ENCODE data around the gene ALOXE3. TPM values are rescaled to one million over a fixed set of nuclear protein-coding genes. Genes with fewer than 3 reads are reported as not detected.

ALOXE3 gene
- total RNA-seq, 2 donors from 2014 or later, result not detected

DNA sequence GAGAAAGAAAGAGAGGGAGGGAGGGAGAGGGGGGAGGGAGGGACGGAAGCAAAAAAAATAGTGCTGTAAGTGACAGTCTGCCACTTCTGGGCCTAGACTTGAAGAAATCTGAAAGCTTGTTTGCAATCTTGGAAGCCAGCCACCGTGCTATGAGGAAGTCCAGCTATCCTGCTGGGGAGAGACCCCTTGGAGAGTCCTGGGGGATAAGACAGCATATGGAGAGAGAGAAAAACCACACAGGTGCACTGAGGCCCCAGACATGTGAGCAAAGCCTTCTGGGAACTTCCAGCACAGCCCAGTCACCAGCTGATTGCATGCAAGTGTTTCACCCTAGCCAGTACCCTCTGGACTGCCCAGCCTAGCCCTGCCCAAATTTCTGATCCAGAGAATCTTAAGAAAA is 18.2 kb downstream of the ALOXE3 start:
- Histone ChIP-seq H3K4me1 (ENCODE audit: control insufficient read depth in 1 of 2, low read depth in 2 of 2) (no peaks in the 10 kb centered on the region), H3K27me3 (replicated peaks; ENCODE audit: insufficient read depth) (no peaks in the 10 kb centered on the region), H3K27ac (no peak overlapping the region), H3K4me3 (no peak overlapping the region), H3K9me3 (no peaks in the 10 kb centered on the region), H3K36me3 (no peaks in the 10 kb centered on the region)
- DNase-seq (ENCODE audit: low spot score) (no peak), ATAC-seq (ENCODE audit: insufficient number of reproducible peaks, low FRiP score, low read depth) (no peak)
- TF ChIP-seq, protein P1, sequence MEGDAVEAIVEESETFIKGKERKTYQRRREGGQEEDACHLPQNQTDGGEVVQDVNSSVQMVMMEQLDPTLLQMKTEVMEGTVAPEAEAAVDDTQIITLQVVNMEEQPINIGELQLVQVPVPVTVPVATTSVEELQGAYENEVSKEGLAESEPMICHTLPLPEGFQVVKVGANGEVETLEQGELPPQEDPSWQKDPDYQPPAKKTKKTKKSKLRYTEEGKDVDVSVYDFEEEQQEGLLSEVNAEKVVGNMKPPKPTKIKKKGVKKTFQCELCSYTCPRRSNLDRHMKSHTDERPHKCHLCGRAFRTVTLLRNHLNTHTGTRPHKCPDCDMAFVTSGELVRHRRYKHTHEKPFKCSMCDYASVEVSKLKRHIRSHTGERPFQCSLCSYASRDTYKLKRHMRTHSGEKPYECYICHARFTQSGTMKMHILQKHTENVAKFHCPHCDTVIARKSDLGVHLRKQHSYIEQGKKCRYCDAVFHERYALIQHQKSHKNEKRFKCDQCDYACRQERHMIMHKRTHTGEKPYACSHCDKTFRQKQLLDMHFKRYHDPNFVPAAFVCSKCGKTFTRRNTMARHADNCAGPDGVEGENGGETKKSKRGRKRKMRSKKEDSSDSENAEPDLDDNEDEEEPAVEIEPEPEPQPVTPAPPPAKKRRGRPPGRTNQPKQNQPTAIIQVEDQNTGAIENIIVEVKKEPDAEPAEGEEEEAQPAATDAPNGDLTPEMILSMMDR (IDR thresholded peaks at IDR 0.05), result no peak

DNA sequence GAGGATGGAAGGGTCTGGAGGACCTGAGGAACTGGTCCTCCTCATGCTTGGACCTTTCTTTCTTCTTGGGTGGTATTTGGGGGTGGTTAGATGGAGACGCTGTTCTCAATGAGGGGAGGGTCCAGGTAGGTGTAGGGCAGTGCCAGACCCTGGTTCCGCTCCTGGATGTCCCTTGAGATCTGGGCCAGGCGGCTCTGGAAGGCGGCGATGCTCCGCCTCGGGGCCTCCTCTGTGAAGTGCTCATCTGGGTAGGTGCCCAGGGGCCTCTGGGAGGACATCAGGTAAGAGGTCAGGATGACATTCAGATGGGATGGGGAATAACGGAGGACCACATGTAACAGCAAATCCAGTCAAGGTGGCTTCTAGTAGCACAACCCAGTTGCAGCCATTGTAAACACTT is 21.8 kb downstream of the ALOXE3 start:
- H3K4me1 ChIP-seq (ENCODE audit: control insufficient read depth in 1 of 2, low read depth in 2 of 2), result no peaks in the 10 kb centered on the region
- H3K36me3 ChIP-seq, result no peaks in the 10 kb centered on the region
- H3K27me3 ChIP-seq (replicated peaks; ENCODE audit: insufficient read depth), result no peaks in the 10 kb centered on the region
- ATAC-seq (ENCODE audit: insufficient number of reproducible peaks, low FRiP score, low read depth) (no peak), DNase-seq (ENCODE audit: low spot score) (no peak)
- no peak overlapping the region for H3K4me3 ChIP-seq
- H3K9me3 ChIP-seq, result no peaks in the 10 kb centered on the region
- TF ChIP-seq, protein P1 (IDR thresholded peaks at IDR 0.05), result no peak
- H3K27ac ChIP-seq, result no peak overlapping the region

DNA sequence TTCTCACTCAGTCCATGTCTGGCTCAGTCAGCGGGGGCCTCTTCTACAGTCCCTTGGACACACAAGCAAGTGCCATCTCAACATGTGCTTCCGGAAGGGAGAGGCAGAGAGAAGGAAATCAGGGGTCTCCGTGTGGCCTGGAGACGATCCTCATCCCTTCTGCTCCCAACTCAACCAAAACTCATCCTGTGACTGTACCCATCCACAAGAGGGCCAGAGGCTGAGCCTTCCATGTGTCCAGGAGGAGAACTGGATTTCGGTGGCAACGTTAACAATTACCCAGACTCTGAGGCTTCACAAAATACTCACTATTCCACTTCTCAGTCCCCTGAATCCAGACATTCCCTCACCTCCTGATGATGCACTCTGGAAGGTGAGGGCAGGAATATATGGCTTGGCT is 23.0 kb downstream of the ALOXE3 start:
- no peaks in the 10 kb centered on the region for H3K9me3 ChIP-seq
- TF ChIP-seq, protein P1 (IDR thresholded peaks at IDR 0.05), result no peak
- H3K4me1 ChIP-seq (ENCODE audit: control insufficient read depth in 1 of 2, low read depth in 2 of 2), result no peaks in the 10 kb centered on the region
- ATAC-seq (ENCODE audit: insufficient number of reproducible peaks, low FRiP score, low read depth), result no peak
- no peaks in the 10 kb centered on the region for H3K27me3 ChIP-seq (replicated peaks; ENCODE audit: insufficient read depth)
- no peaks in the 10 kb centered on the region for H3K36me3 ChIP-seq
- no peak overlapping the region for H3K27ac ChIP-seq
- no peak for DNase-seq (ENCODE audit: low spot score)
- no peak overlapping the region for H3K4me3 ChIP-seq

DNA sequence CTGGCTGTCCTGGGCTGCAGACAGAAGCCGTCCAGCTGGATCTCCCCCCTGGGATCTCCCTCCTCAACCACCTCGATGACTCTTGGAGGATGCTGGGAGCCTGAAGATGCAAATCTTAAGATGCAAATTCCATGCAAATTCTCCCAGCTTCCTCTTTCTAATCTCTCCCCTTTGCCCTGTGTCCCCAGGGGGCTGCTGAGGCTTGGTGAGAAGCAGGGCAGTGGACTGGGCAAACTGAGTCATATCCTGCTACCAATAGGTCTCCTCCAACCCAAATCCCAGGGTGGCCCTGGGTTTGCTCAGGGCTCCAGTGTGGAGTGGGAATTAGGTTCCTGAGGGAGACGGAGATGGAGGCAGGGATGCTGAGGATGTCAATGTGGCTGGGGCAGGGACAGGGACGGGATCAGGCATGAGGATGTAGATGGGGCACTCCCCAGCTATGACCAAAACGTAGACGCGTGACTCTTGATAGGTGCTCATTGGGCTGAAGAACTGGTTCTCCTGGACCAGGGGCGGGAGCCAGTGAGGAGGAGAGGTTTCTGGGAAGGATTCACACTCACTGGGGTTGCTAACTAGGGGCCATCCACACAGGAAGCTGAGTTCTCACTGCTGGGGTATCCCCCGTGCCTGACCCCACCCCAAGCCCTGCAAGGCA is 27.2 kb downstream of the ALOXE3 start:
- Histone ChIP-seq H3K36me3 (no peaks in the 10 kb centered on the region), H3K4me3 (no peak overlapping the region), H3K4me1 (ENCODE audit: control insufficient read depth in 1 of 2, low read depth in 2 of 2) (no peaks in the 10 kb centered on the region), H3K27me3 (replicated peaks; ENCODE audit: insufficient read depth) (no peaks in the 10 kb centered on the region), H3K9me3 (no peaks in the 10 kb centered on the region), H3K27ac (no peak overlapping the region)
- TF ChIP-seq, protein P1 (IDR thresholded peaks at IDR 0.05), result no peak
- DNase-seq (ENCODE audit: low spot score), result no peak
- ATAC-seq (ENCODE audit: insufficient number of reproducible peaks, low FRiP score, low read depth), result no peak

DNA sequence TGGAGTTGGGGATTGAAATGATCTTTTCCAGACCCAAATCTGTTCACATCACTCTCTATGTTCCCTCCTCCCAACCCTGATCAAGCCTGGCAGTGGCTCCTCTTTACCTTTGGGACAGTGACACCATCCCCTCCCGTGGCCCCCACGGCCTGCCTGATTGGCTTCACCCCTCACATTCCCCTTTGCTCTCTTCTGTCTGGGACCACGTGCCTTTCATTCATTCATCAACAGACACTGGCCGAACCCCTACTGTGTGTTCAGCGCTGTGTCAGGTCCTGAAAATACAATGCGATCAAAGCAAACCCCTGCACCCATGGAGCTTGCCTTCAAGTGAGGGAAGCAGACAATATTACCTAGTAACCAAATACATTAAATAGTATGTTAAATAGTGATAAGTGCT is 28.6 kb downstream of the ALOXE3 start:
- no peaks in the 10 kb centered on the region for H3K9me3 ChIP-seq
- no peak overlapping the region for H3K4me3 ChIP-seq
- ATAC-seq (ENCODE audit: insufficient number of reproducible peaks, low FRiP score, low read depth) (no peak), DNase-seq (ENCODE audit: low spot score) (no peak)
- no peaks in the 10 kb centered on the region for H3K4me1 ChIP-seq (ENCODE audit: control insufficient read depth in 1 of 2, low read depth in 2 of 2)
- TF ChIP-seq, protein P1 (IDR thresholded peaks at IDR 0.05), result no peak
- no peaks in the 10 kb centered on the region for H3K27me3 ChIP-seq (replicated peaks; ENCODE audit: insufficient read depth)
- H3K27ac ChIP-seq, result no peak overlapping the region
- no peaks in the 10 kb centered on the region for H3K36me3 ChIP-seq
